RPMI8226 (cell line): ENCODE data around the gene SLC6A20.

Experiments used
- DNase-seq: peaks from one replicate; pipeline ENCODE4 v3.0.0-alpha.2; 2015

The SLC6A20 gene

DNA sequence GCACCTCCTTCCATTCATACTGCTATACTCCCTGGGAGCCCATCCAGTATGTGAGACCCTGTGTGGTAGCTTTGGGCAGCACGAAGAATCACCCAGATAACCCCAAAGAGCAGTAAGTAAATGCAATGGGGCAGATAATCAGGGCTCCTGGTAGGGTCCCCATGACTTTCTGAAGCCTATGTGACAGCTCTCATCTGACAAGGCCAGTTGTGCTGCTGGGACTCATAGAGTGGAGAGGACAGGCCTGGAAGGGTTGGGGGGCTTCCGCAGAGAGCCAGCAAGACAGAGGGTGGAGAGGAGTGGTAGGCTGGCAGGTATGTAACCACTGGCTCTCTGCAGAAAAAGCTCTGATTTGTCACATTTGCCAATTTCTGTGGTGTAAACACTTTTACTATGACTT, 3.2 kb upstream of the SLC6A20 start:
- DNase-seq = no peak

DNA sequence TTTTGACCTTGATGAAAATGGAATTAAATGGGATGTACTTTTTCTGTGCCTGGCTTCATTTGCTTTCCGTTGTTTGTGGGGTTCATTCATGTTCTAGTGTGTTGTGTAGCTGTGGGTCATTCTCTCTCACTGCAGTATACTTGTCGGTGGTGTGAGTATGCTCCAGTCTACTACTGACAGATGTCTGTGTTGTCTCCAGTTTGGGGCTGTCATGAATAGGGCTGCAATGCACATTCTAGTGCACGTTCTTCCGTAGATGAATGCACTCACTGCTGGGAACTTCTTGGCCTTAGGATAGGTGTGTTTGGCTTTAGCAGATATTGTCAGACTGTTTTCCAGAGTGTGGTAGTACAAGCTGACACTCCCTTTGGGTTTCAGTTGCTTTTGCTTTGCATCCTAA, 1.7 kb upstream of the SLC6A20 start:
- DNase-seq = no peak

DNA sequence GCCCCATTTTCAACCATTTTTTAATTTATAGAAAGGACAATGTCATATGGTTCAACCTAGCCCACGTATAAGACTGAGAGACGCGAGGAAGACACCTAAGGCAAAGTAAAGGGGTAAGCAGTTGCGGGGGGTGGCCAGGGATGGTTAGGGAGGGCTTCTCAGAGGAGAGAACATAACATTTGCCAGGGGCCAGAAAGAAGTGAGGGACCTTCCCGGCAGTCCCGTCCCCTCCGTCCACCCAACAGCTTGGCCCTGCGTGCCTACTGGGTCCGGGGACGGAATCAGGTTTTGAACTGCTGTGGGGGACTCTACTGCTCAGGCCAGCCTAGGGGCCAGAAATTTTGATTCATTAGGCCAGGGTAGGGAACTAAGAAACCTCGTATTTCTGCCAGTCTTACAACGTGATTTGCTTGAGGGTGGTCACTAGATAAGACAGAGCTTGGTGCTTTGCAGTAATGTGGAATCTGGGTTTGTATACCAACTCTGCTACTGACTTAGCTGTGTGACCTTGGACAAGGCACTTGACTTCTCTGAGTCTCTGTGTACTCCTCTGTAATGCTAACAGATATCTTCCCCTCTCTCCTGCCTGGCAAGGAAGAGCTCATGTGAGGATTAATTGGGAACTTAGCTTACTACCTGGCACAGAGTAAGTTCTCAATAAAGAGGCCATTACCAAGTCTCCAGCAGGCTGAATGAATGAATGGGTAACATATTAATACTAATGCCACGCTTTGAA, 734 bp upstream of the SLC6A20 start:
- no peak for DNase-seq

DNA sequence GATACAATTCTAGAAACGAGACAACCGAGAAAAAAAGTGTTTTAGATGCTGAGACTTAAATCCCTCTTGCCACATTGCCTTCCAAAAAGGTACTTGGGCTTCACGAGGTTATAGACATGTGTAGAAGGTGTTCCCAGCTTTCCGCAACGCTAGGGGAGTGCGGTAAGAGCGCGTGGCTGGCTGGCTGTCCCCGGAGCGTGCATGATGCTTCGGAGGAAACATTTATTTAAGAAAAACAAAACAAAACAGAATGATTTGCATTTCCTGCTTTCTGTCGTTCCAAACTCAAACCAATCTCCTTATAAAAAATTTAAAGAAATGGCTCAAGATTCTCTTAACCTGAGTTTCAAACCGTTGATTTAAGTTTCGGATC, 841 bp downstream of the SLC6A20 start:
- no peak for DNase-seq

DNA sequence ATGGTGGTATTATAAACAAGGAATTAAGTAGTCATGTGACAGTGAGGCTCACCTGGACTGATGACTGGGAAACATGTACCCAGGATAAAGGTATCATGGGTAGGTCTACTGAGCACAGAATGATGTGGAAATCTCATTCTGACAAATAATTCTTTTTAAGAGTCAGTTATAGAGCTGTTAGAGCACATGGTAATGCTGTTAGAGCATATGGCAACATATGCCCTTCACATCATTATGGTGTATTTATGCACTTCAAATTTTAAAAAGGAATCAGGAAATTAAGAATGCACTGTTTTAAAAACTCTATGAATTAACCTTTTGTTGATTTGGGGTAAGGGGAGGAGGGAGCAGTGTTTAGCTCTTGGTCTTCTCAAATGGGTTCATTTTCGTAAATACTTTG, 1.7 kb downstream of the SLC6A20 start:
- no peak for DNase-seq

DNA sequence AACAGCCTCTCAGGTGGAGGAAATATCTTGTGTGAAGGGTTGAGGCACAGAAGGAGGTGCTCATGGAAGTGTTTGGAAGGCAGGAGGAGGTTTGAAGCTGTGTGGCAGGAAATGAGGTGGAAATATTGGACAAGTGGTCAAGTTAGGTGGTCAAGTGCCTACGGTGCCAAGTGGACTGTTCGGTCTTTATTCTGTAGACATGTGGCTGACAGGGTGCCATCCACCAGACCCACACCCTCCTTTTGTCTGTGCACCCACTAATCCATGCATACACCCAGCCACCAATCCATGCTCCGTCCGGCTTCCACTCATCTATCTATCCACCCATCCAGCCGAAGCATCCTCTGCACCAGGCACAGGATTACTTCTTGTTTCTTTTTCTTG, 2.2 kb downstream of the SLC6A20 start:
- no peak for DNase-seq

DNA sequence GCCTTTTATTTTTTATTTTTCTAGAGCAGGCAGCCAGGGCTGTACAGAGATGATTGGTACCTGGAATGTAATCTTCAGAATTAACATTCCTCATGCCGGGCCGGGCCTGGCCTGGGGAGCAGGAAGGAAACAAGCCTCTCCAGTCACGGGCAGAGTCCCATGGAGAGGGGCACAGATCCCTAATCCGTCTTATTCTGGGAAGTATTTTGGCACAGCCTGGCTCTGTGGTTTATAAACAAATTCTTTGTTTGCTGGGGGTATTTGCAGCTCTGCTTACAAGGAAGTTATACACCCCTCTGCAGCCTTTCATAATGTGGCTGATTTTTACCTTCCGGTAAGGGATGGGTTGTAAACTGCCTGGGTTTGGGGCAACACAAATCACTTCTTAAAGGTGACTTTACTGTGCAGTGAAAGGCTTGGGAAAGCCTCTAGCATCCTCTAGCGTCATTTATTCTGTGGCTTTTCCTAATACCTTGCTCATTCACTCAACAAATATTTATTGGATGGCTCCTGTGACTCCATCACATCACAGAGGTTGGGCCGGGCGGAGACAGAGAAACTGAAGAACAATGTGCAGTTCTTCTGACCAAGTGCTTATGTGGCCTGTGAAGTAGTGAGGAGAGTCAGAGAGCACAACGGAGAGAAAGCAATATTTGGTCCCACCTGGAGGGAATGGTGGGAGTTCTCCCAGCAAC, 2.7 kb downstream of the SLC6A20 start:
- DNase-seq = no peak

DNA sequence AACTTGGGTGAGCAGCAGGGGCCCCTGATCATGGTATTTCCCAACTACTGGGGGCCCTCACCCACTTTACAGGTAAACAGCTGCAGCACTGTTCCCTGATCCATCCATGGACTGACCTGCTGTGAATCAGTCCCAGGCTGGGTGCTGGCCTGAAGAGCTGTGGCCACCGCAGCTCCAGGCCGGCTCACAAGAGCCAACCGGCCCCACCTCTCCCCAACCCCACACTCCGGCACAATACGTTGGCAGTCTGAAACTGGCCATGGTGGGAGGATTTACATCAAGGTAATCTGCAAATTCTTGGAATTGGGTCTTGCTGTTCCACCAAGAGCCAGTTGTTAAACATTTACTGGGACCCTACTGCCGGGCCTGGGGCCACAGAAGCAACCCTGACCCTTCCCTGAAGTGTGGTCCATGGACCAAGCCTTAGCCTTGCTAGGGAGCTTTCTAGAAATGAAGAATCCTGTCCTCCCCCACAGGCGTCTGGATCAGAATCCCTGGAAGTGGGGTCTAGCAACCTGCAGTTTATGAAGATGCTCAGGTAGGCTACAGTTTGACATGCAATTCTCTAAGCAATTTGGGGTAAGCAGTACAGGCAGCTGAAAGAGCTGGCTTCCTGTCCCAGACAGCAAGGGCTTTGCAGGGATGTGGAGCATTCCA, 3.7 kb downstream of the SLC6A20 start:
- no peak for DNase-seq

DNA sequence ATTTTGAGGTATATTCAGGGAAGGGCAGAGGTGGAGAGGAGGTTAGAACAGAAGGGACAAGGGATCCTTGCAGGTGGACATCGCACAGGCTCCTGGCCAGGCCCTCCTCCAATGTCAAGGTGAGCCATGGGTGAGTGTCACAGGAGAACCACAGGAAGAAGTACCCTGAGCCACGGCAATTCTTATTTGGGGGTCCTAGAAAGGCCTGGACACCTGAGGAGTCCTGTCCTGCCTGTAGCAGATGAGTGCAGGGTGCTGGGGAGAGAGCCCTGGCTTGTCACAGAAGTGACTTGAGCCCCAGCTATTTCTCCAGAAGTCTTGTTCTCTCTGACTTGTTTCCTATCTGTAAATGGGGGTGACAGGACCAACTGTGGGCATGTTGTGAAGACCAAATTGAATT, 4.3 kb downstream of the SLC6A20 start:
- no peak for DNase-seq

DNA sequence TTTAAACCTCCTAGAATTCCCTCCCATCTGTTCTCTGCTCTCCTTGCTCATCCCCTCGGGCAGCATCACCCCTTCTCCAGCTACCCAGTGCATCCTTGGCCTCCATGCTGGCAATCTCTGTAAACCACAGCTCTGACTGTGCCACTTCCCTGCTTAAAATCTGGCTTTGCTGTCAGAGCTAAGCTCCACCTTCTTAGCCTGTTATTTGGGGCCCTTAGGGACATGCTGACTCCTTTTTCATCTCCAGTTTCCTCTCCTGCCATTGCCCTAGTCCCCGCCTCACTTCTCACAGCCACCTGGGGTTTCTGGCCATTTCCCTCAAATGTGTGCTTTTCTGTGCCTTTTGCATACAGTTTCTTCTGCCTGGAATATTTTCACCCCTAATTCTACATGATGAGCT, 5.7 kb downstream of the SLC6A20 start:
- DNase-seq = no peak

DNA sequence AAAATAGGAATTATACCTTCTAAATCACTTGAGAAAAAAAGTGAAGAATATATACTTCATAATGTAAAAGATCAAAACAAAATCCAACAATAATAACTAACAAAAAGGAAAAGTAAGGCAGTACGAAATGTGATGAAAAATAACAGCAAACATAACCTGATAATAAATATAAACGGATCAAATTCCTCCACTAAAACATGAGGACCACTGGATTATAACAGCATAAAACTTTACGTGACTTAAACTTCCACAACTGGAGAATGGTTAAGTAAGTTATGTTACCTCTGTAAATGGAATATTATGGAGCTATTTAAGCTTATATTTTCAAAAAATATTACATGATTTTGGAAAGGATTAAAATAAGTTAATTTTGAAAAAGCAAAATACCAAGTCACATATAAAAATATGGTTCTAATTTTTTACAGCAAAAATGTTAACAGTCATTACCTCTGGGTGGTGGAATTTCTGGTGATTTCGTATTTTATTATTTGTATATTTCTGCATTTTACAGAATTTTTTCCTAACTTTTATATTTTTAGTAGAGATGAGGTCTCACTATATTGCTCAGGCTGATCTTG, 7.0 kb downstream of the SLC6A20 start:
- no peak for DNase-seq

DNA sequence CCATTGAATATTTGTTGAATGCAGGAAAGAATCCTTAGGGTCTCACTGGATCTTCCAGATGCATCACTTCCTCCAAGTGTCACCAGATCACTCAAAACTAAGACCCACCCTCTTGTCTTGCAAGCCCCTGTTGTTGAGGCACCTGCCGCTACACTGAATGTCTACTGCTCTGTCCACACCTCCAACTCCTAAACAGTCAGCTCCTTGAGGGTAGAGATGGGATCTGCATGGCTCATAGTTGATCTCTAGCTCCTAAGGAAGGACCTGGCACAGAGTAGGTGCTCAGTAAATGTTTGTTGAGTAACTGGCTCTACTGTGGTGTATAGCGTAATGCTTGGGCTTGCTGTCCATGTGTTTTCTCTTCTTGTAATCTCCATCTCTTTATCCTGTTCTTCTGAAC, 8.8 kb downstream of the SLC6A20 start:
- DNase-seq = no peak

DNA sequence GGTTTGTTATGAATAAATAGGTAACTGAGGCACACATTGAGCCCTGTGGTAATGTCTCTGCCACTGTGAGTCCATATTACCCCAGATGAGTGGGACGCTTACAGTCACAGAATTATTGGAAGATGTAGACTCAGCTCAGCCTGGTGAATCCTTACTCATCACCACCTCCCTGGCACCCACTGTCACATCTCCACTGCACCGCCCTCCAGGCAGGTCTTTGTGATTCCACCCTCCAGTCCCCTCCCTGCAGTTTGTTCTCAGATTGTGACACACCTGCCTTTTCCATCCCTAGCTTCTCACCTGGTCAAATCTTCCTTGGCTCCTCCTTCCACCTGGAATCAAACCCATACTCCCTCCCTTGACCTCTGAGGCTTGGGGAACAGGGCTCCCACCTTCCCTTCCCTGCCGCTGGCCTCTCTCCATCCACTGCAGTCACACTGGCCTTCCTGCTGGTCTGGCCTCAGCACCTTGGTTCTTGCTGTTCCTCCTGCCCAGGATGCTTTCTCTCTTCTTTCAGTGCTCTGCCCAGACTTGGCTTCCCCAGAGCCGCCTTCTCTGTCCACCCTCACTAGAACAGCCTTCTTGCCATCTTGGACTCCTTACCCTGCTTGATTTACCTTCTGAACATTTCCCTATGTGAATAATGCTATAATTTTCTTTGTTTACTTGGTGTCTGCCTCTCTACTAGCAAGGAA, 9.4 kb downstream of the SLC6A20 start:
- no peak for DNase-seq

DNA sequence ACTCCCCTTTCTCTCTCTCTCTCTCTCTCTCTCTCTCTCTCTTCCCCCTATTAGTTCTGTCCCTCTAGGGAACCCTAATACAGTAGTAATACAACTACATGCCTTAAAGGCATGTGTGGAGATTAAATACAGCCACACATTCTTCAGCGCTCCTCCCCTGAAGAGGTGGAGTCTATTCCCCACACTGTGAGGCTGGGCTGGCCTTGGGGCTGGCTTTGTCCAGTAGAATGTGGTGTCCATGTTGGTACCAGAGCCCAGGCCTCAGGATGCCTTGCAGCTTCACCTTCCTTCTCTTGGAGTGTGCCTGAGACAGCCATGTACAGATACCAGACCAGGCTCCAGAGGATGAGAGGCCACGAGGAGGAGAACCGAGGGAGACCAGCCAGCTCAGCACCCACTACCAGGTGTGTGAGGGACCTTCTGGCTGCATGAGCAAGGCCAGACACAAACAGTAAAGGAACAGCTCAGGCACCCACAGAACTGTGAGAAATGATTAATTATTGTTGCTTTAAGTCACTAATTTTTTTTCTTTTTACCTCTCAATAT, 10.7 kb downstream of the SLC6A20 start:
- no peak for DNase-seq

DNA sequence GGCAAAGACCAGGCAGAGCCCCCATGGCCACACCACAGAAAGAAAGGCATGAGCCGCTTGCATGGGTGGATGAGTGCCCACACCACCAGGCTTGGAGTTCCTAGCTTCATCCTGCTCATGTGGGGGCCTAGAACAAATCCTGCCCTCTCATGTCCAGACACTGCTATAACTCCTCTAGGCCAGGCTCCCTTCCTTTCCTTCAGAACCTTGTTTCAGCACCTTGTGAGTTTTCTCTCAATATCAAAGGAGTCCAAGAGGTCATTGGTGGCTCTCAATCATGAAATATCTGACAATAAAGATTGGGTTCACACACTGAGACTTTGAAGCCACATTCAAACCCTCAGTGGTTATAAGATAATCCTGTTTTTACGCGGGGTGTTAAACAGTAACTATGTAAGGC, 12.7 kb downstream of the SLC6A20 start:
- DNase-seq = no peak

DNA sequence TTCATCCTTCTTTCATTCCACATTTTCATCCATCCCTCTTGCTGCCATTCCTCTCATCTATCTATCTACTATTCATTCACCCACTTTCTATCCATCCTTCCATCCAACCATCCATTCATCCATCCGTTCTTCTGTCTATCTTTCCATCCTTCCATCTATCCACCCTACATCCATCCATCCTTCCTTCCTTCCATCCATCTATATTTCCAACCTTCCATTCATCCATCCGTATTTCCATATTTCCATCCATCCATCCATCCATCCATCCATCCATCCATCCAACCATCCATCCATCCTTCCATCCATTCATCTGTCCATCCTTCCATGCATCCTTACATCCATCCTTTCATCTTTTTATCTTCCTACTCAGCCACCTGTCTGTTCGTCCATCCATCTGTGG, 14.0 kb downstream of the SLC6A20 start:
- DNase-seq = no peak

DNA sequence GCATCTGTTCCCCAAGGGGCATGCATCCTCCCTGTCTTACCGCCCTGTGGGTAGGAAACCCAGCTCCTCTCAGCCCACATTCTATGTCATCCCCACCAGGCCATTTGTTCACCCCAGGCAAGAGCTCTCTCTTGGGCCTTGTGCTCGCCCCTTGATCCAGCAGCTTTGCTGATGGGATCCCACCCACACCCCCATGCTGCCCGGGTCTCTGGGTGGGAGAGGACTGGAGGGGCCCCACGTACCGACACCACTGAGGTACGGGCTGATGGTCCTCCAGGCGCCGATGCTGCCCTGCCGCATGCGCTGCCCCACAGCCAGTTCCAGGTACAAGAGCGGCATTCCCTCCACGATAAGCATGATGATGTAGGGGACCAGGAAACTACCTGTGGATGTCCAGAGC, 14.5 kb downstream of the SLC6A20 start:
- DNase-seq = no peak

DNA sequence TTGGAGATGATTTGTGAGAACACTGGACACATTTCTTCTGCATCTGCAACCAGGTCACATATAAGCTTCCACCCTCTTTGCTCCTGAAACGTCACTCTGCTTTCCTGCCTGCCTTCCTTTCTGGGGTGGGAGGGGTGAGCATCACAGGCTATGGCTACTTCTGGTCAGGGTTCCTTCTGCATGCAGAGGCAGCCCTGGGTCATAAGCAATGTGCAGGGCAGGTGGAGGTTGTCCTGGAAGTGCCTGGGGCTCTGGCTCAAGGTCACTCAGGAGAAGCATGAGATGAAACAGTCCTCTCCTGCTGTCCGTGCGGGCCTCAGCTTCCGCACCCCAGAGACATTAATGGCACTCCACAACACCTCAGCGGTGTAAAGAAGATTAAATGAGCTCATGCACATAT, 15.1 kb downstream of the SLC6A20 start:
- no peak for DNase-seq

DNA sequence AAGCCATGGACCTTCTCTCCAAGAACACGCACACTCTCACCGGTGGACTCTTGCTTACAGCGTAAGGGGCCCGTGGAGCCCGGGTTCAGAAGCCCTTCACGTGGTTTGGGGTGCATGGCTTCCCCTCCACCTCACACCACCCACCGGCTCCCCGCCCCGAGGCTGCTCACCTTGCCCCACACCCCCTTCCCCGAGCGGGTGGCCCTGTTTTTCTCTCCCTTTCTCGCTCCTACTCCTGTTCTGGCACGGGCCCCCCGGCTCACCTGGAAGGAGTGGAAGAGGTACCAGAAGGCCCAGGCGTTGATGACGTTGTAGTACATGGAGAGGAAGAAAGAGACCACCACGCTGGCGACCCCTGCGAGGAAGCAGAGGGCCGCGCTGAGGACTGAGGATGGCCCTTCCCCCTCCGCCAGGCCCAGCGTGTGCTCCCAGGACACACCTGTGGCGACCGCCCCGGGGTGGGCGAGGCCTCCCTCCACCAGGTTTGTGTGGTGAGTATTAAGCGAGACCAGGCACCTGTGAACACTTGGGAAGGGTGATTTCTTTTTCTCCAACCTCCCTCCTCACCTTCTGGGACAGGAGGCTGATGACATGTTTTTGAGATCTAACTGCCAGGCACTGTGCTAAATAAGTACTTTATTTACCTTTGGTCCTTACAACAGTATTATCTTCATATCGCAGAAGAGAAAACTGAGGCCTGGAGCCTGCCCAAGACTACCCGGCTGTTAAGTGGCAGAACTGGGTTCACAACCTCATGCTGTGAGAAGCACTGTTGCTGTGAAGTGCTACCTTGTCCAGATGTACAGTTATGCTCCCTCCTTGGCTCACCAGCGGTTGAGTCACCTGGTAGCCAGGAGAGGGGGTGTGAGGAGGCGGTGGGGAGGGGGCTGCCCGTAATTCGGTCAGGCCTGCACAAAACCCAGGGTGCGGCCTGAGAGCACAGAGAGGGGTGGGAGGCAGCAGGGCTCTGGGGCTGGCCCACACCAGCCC, 16.3 kb downstream of the SLC6A20 start:
- DNase-seq = no peak

DNA sequence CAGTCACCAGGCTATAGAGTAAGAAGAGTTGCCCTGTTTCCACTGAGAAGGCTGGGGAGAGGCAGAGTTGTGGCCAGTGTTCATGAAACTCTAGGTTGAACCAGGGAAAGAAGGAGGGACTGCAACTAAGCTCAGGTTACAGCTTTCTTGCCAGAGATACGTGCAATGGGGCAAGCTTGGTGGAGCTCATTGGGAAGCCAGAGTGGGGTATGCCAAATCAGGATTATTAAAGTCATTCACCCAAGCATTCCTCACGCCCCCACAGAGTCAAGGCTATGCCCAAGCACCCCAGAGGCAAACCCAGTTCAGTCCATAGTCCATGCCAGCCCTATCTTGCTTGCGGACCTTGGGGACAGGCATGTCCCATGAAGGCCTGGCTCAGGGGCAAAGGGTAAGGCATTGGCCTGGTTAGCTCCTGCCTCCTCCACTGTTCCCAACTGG, 17.6 kb downstream of the SLC6A20 start:
- DNase-seq = no peak

DNA sequence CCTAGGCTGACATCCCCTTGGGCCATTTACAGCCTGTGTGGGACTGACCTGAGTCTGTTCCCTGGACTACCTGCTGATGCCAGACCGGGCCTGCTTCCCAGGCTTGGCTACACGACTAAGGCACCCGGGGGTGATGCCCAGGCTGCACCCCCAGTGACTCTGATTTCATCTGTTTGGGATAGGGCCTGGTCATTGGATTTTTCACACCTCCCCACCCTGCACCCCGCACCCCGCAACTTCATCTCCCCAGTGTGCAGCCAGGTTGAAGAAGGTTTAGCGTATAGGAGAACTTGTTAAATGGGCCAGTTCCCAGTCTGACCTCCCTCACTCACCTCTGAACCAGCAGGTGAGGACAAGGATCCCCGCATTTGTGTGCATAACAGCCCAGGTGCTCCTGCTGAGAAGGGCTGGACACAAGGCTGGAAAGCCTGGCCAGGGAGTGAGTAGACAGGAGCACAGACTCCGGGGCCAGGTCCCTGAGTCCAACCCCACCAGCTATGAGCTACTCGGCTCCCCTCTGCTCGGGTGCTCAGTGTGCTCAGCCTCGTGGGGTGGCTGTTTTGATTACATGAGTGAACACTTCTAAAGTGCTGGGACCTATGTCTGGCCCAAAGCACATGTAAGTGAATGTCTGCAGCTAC, 18.5 kb downstream of the SLC6A20 start:
- no peak for DNase-seq
